Measurements from ENCODE around the gene NAA40. TPM values are rescaled to one million over a fixed set of nuclear protein-coding genes. Genes with fewer than 3 reads are reported as not detected.
A peak's percentile ranks its signal among the peaks of the same experiment; 100 is the strongest.

The NAA40 gene
- total and polyA plus RNA-seq, 2 of the 13 experiments (the other 11 are each of a cell fraction or from before 2014, with no cell fraction given) = 11.1 to 17.9 TPM

DNA sequence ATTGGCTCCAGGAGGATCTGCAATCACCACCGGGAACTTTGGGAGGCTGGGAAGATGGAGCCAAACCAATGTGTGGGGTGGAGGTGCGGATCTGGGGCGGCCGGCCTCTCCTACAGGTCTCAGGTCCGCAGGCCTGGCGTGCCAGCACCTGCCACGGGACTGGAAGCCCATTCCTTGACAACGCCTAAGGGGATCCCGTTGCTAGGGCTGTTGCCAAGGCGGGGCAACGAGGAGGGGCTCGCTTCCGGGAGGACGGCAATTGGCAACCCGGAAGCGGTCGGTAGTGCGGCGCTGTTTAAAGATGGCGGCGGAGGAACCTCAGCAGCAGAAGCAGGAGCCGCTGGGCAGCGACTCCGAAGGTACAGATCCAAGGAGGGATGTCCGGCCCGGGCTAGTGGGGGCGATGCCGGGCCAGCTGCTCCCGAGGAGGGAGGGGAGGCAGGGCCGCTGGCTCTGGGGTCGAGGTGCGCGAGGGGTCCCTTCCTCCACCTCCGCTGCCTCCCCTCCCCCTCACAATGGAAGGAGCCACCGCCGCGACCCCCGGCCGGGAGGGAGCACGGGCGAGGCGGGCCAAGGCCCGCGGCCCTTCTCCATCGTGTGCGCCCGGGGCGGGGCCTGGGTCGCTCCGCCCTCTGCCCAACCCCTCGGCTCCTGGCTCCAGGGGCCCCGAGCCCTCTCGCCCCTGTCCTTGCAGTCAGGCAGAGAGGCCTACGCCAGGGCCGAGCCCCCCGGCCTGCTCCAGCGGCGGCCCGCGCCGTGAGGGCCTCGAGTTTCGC is 47.5 kb downstream of the NAA40 start, which contains the start of gene OTUB1 (continued):
- TF ChIP-seq MTA1 (CRISPR knock-in tag; IDR thresholded peaks at IDR 0.05; ENCODE audit: borderline replicate concordance) = peak; percentile 71; the same call in 1 of the 2 replicates
- TF ChIP-seq TBL1XR1 (IDR thresholded peaks at IDR 0.05; ENCODE audit: borderline replicate concordance, low read length, partially characterized antibody) = no peak
- peak; percentile 89 for TF ChIP-seq DR1 (CRISPR knock-in tag; IDR thresholded peaks at IDR 0.05)
- TF ChIP-seq CHD4 (IDR thresholded peaks at IDR 0.05; ENCODE audit: borderline replicate concordance, low read length) = no peak
- TF ChIP-seq HNF1A (IDR thresholded peaks at IDR 0.05; ENCODE audit: low read depth) = no peak
- TF ChIP-seq HNF1A (CRISPR knock-in tag; IDR thresholded peaks at IDR 0.05; ENCODE audit: borderline replicate concordance) = peak; percentile 69; the same call in 1 of the 2 replicates
- TF ChIP-seq FIP1L1 (IDR thresholded peaks at IDR 0.05; ENCODE audit: borderline replicate concordance, insufficient read depth, low read depth, low read length) = no peak
- TF ChIP-seq RXRA (CRISPR knock-in tag; IDR thresholded peaks at IDR 0.05) = peak; percentile 71
- no peak; the same call in 1 of the 2 replicates for TF ChIP-seq SNAPC2 (CRISPR knock-in tag; IDR thresholded peaks at IDR 0.05)
- TF ChIP-seq, protein P1, sequence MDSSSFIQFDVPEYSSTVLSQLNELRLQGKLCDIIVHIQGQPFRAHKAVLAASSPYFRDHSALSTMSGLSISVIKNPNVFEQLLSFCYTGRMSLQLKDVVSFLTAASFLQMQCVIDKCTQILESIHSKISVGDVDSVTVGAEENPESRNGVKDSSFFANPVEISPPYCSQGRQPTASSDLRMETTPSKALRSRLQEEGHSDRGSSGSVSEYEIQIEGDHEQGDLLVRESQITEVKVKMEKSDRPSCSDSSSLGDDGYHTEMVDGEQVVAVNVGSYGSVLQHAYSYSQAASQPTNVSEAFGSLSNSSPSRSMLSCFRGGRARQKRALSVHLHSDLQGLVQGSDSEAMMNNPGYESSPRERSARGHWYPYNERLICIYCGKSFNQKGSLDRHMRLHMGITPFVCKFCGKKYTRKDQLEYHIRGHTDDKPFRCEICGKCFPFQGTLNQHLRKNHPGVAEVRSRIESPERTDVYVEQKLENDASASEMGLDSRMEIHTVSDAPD (CRISPR knock-in tag; IDR thresholded peaks at IDR 0.05) = no peak
- TF ChIP-seq ARHGAP35 (CRISPR knock-in tag; IDR thresholded peaks at IDR 0.05; ENCODE audit: borderline replicate concordance) = peak; percentile 35; the same call in 1 of the 2 replicates
- no peak for TF ChIP-seq ZNF672 (CRISPR knock-in tag; IDR thresholded peaks at IDR 0.05)
- TF ChIP-seq NCOA2 (CRISPR knock-in tag; IDR thresholded peaks at IDR 0.05) = peak; percentile 44
- TF ChIP-seq ZNF354B (CRISPR knock-in tag; IDR thresholded peaks at IDR 0.05) = no peak
- peak; percentile 81 for TF ChIP-seq MEIS2 (CRISPR knock-in tag; IDR thresholded peaks at IDR 0.05)
- TF ChIP-seq ZNF772 (CRISPR knock-in tag; IDR thresholded peaks at IDR 0.05) = peak; percentile 78; the same call in 1 of the 2 replicates
- TF ChIP-seq NCOA1 (CRISPR knock-in tag; IDR thresholded peaks at IDR 0.05) = no peak
- TF ChIP-seq, protein P2, sequence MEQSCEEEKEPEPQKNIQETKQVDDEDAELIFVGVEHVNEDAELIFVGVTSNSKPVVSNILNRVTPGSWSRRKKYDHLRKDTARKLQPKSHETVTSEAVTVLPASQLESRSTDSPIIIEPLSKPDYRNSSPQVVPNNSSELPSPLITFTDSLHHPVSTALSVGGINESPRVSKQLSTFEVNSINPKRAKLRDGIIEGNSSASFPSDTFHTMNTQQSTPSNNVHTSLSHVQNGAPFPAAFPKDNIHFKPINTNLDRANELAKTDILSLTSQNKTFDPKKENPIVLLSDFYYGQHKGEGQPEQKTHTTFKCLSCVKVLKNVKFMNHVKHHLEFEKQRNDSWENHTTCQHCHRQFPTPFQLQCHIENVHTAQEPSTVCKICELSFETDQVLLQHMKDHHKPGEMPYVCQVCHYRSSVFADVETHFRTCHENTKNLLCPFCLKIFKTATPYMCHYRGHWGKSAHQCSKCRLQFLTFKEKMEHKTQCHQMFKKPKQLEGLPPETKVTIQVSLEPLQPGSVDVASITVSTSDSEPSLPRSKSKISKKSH (CRISPR knock-in tag; IDR thresholded peaks at IDR 0.05; ENCODE audit: borderline replicate concordance) = no peak; the same call in 1 of the 2 replicates
- TF ChIP-seq RORA (CRISPR knock-in tag; IDR thresholded peaks at IDR 0.05) = no peak
- no peak for TF ChIP-seq IKZF1 (IDR thresholded peaks at IDR 0.05)
- no peak for TF ChIP-seq GZF1 (CRISPR knock-in tag; IDR thresholded peaks at IDR 0.05)
- TF ChIP-seq, protein P3, sequence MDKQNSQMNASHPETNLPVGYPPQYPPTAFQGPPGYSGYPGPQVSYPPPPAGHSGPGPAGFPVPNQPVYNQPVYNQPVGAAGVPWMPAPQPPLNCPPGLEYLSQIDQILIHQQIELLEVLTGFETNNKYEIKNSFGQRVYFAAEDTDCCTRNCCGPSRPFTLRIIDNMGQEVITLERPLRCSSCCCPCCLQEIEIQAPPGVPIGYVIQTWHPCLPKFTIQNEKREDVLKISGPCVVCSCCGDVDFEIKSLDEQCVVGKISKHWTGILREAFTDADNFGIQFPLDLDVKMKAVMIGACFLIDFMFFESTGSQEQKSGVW (CRISPR knock-in tag; IDR thresholded peaks at IDR 0.05; ENCODE audit: borderline replicate concordance) = no peak
